Measurements from ENCODE around the gene TNNC1. TPM values are rescaled to one million over a fixed set of nuclear protein-coding genes. Genes with fewer than 3 reads are reported as not detected.

The TNNC1 gene
- total and polyA plus RNA-seq, 2 donors (not counting 3 experiments of a cell fraction or from before 2014, with no cell fraction given), result 0.12 TPM; not detected in 1

DNA sequence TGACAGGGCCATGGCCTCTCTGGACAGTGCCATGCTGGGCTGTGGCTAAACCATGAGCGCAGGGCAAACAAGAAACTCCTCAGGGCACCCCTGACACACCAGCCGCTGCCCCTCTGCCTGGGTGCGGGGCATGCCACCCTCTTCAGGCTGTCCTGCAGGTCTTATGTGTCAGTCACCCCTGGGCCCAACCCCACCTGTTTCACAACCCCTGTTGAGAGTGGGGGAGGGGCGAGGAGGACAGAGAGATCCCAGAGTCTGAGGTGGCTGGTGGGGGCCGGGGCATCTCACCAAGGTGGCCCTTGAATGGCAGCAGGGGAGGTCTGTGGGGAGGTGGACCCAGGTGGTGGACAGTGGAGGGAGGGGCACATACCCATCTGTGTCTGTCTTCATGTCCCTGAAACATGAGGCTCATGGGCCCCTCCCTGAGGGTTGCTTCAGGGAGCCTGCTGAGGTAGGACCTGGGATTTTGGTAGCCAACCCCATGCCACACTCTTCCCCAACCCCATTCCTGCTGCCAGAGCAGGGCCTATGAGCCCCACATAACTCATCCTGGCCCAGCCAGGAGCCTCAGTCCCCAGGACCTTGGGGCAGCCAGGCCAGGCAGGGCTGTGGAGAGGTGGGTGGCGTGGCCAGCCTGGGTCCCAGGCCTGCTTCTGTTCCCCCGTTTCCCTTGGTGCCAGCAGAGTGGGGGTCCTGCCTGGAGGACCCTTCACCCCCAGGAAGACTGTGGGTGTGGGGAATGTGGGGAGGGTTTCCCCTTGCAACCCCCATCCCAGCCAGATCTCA lies 39.6 kb upstream of the TNNC1 start:
- no peaks in the 10 kb centered on the region for H4K20me1 ChIP-seq (replicated peaks; ENCODE audit: control insufficient read depth, extremely low read depth, insufficient read depth, low read length)
- BruUV-seq (replicated peaks), result no TSS peak
- no peak for TF ChIP-seq GATA2 (IDR thresholded peaks at IDR 0.05; ENCODE audit: insufficient read depth, insufficient read length, low read depth, low read length)
- no peak for TF ChIP-seq POLR2AphosphoS5 (IDR thresholded peaks at IDR 0.05; ENCODE audit: insufficient read depth, low read depth, low read length)
- TF ChIP-seq POLR2A (IDR thresholded peaks at IDR 0.05; ENCODE audit: low read depth, low read length), result no peak
- no peak for TF ChIP-seq MYC (IDR thresholded peaks at IDR 0.05; ENCODE audit: low read depth, low read length)

DNA sequence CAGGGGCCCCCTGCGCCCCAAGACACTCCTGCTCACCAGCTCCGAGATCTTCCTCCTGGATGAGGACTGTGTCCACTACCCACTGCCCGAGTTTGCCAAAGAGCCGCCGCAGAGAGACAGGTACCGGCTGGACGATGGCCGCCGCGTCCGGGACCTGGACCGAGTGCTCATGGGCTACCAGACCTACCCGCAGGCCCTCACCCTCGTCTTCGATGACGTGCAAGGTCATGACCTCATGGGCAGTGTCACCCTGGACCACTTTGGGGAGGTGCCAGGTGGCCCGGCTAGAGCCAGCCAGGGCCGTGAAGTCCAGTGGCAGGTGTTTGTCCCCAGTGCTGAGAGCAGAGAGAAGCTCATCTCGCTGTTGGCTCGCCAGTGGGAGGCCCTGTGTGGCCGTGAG lies 38.2 kb upstream of the TNNC1 start:
- Histone ChIP-seq H3K9me3 (replicated peaks; ENCODE audit: control insufficient read depth, insufficient read depth, low read length) (no peaks in the 10 kb centered on the region), H3K9me1 (replicated peaks; ENCODE audit: control insufficient read depth, extremely low read depth, insufficient read depth, low read length) (no peaks in the 10 kb centered on the region), H3K4me2 (ENCODE audit: insufficient read depth, low read length) (no peak overlapping the region), H3K27ac (ENCODE audit: insufficient read depth, low read depth, low read length) (peak overlapping the region; percentile 4), H3K36me3 (ENCODE audit: control insufficient read depth in 2 of 2, extremely low read depth in 1 of 2, insufficient read depth in 2 of 2, low read length in 2 of 2) (peaks cover 5 to 45% of the 10 kb centered on the region in 2 experiments), H3K79me2 (ENCODE audit: control insufficient read depth, insufficient read depth, low read length) (peaks cover 19% of the 10 kb centered on the region), H2AFZ (ENCODE audit: low read depth, low read length) (no peak overlapping the region), H3K27me3 (ENCODE audit: control insufficient read depth in 2 of 2, insufficient read depth in 2 of 2, low read length in 2 of 2) (no peaks in the 10 kb centered on the region), H3K9ac (replicated peaks; ENCODE audit: extremely low read depth, insufficient read depth, low read length) (no peak overlapping the region), H3K4me3 (replicated peaks in 1 of 3; ENCODE audit: insufficient read depth in 1 of 3, low read depth in 1 of 3, low read length in 3 of 3) (no peak overlapping the region), H4K20me1 (replicated peaks; ENCODE audit: control insufficient read depth, extremely low read depth, insufficient read depth, low read length) (no peaks in the 10 kb centered on the region), H3K4me1 (ENCODE audit: control insufficient read depth, extremely low read depth, insufficient read depth, low read length) (peaks cover 74% of the 10 kb centered on the region)
- intact Hi-C loops (cut with micrococcal nuclease), result no loop called here
- no TSS peak for BruUV-seq (replicated peaks)
- ChIA-PET POLR2A (interaction anchor here (0.6 kb wide), 1 partner anchor 47 kb away, joined by 9 read pairs; the partner anchor contains the start of gene SEMA3G), CTCF (interaction anchor here (2.2 to 4.9 kb wide), 2 partner anchors 15 to 21 kb away, joined by 7 to 29 read pairs; no protein-coding TSS in a partner anchor)
- TF ChIP-seq MYC (IDR thresholded peaks at IDR 0.05; ENCODE audit: low read depth, low read length), result no peak
- TF ChIP-seq JUN (IDR thresholded peaks at IDR 0.05; ENCODE audit: borderline replicate concordance, insufficient read depth, insufficient read length, low read depth), result no peak
- TF ChIP-seq, protein P1, sequence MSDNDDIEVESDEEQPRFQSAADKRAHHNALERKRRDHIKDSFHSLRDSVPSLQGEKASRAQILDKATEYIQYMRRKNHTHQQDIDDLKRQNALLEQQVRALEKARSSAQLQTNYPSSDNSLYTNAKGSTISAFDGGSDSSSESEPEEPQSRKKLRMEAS (IDR thresholded peaks at IDR 0.05; ENCODE audit: insufficient read depth, insufficient read length), result no peak
- no peak for TF ChIP-seq FOS (IDR thresholded peaks at IDR 0.05; ENCODE audit: borderline replicate concordance, insufficient read depth, low read length)
- TF ChIP-seq GATA2 (IDR thresholded peaks at IDR 0.05; ENCODE audit: insufficient read depth, insufficient read length, low read depth, low read length), result no peak
- no peak for TF ChIP-seq POLR2A (IDR thresholded peaks at IDR 0.05; ENCODE audit: low read depth, low read length)
- no peak for TF ChIP-seq POLR2AphosphoS5 (IDR thresholded peaks at IDR 0.05; ENCODE audit: insufficient read depth, low read depth, low read length)
- TF ChIP-seq, protein P2, sequence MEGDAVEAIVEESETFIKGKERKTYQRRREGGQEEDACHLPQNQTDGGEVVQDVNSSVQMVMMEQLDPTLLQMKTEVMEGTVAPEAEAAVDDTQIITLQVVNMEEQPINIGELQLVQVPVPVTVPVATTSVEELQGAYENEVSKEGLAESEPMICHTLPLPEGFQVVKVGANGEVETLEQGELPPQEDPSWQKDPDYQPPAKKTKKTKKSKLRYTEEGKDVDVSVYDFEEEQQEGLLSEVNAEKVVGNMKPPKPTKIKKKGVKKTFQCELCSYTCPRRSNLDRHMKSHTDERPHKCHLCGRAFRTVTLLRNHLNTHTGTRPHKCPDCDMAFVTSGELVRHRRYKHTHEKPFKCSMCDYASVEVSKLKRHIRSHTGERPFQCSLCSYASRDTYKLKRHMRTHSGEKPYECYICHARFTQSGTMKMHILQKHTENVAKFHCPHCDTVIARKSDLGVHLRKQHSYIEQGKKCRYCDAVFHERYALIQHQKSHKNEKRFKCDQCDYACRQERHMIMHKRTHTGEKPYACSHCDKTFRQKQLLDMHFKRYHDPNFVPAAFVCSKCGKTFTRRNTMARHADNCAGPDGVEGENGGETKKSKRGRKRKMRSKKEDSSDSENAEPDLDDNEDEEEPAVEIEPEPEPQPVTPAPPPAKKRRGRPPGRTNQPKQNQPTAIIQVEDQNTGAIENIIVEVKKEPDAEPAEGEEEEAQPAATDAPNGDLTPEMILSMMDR (IDR thresholded peaks at IDR 0.05; ENCODE audit: extremely low read depth in 1 of 2, insufficient read depth in 1 of 2, low read depth in 1 of 2, low read length in 2 of 2), result no peak
- no peak for TF ChIP-seq EZH2 (IDR thresholded peaks at IDR 0.05; ENCODE audit: borderline replicate concordance, low read depth, low read length, severe bottlenecking)
- DNase-seq (ENCODE audit: low read depth, low spot score), result no peak
- FAIRE-seq, result no peak
- dilution Hi-C loops (cut with MboI; ENCODE audit: extremely low pct_ligation_motif_present, low sequenced_read_pairs), result no loop called here

More for the DNA sequence above, 39.6 kb upstream of the TNNC1 start:
- no peaks in the 10 kb centered on the region for H3K9me3 ChIP-seq (replicated peaks; ENCODE audit: control insufficient read depth, insufficient read depth, low read length)
- peaks cover 33% of the 10 kb centered on the region for H3K79me2 ChIP-seq (ENCODE audit: control insufficient read depth, insufficient read depth, low read length)
- no peaks in the 10 kb centered on the region for H3K27me3 ChIP-seq (ENCODE audit: control insufficient read depth in 2 of 2, insufficient read depth in 2 of 2, low read length in 2 of 2)
- FAIRE-seq, result no peak
- no peaks in the 10 kb centered on the region for H3K9me1 ChIP-seq (replicated peaks; ENCODE audit: control insufficient read depth, extremely low read depth, insufficient read depth, low read length)
- H3K36me3 ChIP-seq (ENCODE audit: control insufficient read depth in 2 of 2, extremely low read depth in 1 of 2, insufficient read depth in 2 of 2, low read length in 2 of 2), result peaks cover 6 to 36% of the 10 kb centered on the region in 2 experiments
- peaks cover 82% of the 10 kb centered on the region for H3K4me1 ChIP-seq (ENCODE audit: control insufficient read depth, extremely low read depth, insufficient read depth, low read length)
- H3K27ac ChIP-seq (ENCODE audit: insufficient read depth, low read depth, low read length), result no peak overlapping the region
- POLR2A ChIA-PET, result no interaction called here
- H2AFZ ChIP-seq (ENCODE audit: low read depth, low read length), result no peak overlapping the region
- H3K4me3 ChIP-seq (replicated peaks in 1 of 3; ENCODE audit: insufficient read depth in 1 of 3, low read depth in 1 of 3, low read length in 3 of 3), result no peak overlapping the region
- no peak overlapping the region for H3K4me2 ChIP-seq (ENCODE audit: insufficient read depth, low read length)
- dilution Hi-C loops (cut with MboI; ENCODE audit: extremely low pct_ligation_motif_present, low sequenced_read_pairs) (no loop called here), intact Hi-C loops (cut with micrococcal nuclease) (no loop called here)
- CTCF ChIA-PET, result interaction anchor here (4.9 kb wide), 1 partner anchor 22 kb away, joined by 29 read pairs; no protein-coding TSS in a partner anchor
- H3K9ac ChIP-seq (replicated peaks; ENCODE audit: extremely low read depth, insufficient read depth, low read length), result no peak overlapping the region
- no peak for DNase-seq (ENCODE audit: low read depth, low spot score)

Data from endothelial cell of umbilical vein (primary cell).